HG02885 (cell line): ENCODE data around the gene CACNA1A.

Experiments used
- ATAC-seq: cut with Tn5 transposase; IDR thresholded peaks from one replicate; pipeline ENCODE4 v1.9.1; 2021; ENCODE audit warnings: mild to moderate bottlenecking; ENCODE audit not compliant: unreplicated experiment, poor library complexity

The CACNA1A gene

GRCh38 chr19:13319526-13319925 is 186.8 kb downstream of the CACNA1A start:
- no peak for ATAC-seq

GRCh38 chr19:13318190-13318589 is 188.1 kb downstream of the CACNA1A start:
- ATAC-seq: no peak

- no peak for ATAC-seq
These were observed 190.8 kb downstream of the CACNA1A start for GRCh38 chr19:13315495-13315894.

GRCh38 chr19:13314761-13315160 is 191.5 kb downstream of the CACNA1A start:
- ATAC-seq: no peak

GRCh38 chr19:13313875-13314274 is 192.4 kb downstream of the CACNA1A start:
- ATAC-seq: no peak

- ATAC-seq: no peak
These were observed 196.4 kb downstream of the CACNA1A start for GRCh38 chr19:13309864-13310263.

GRCh38 chr19:13303381-13304129 is 202.7 kb downstream of the CACNA1A start:
- no peak for ATAC-seq

GRCh38 chr19:13302526-13303270 is 203.6 kb downstream of the CACNA1A start:
- no peak for ATAC-seq

GRCh38 chr19:13301627-13302334 is 204.5 kb downstream of the CACNA1A start:
- ATAC-seq: no peak

- no peak for ATAC-seq
These were observed 205.8 kb downstream of the CACNA1A start for GRCh38 chr19:13300421-13301030.

- ATAC-seq: no peak
These were observed 206.4 kb downstream of the CACNA1A start for GRCh38 chr19:13299838-13300237.

GRCh38 chr19:13298565-13299481 is 207.5 kb downstream of the CACNA1A start:
- ATAC-seq: no peak

- no peak for ATAC-seq
These were observed 209.3 kb downstream of the CACNA1A start for GRCh38 chr19:13297023-13297422.

GRCh38 chr19:13294812-13295567 is 211.3 kb downstream of the CACNA1A start:
- no peak for ATAC-seq

GRCh38 chr19:13291913-13292312 is 214.4 kb downstream of the CACNA1A start:
- ATAC-seq: no peak

GRCh38 chr19:13290741-13291140 is 215.5 kb downstream of the CACNA1A start:
- no peak for ATAC-seq

- no peak for ATAC-seq
These were observed 217.0 kb downstream of the CACNA1A start for GRCh38 chr19:13289295-13289694.

GRCh38 chr19:13286195-13286985 is 219.9 kb downstream of the CACNA1A start:
- no peak for ATAC-seq
